ENCODE data around the gene FOXB2. TPM values are rescaled to one million over a fixed set of nuclear protein-coding genes. Genes with fewer than 3 reads are reported as not detected.
"Not testable (repeated sequence)": the region's sequence is repeated elsewhere in the genome, so short reads cannot be mapped to it uniquely, and the experiment has no call there.

Gene FOXB2
- total RNA-seq, 1 donor from 2014 or later, result not detected

DNA sequence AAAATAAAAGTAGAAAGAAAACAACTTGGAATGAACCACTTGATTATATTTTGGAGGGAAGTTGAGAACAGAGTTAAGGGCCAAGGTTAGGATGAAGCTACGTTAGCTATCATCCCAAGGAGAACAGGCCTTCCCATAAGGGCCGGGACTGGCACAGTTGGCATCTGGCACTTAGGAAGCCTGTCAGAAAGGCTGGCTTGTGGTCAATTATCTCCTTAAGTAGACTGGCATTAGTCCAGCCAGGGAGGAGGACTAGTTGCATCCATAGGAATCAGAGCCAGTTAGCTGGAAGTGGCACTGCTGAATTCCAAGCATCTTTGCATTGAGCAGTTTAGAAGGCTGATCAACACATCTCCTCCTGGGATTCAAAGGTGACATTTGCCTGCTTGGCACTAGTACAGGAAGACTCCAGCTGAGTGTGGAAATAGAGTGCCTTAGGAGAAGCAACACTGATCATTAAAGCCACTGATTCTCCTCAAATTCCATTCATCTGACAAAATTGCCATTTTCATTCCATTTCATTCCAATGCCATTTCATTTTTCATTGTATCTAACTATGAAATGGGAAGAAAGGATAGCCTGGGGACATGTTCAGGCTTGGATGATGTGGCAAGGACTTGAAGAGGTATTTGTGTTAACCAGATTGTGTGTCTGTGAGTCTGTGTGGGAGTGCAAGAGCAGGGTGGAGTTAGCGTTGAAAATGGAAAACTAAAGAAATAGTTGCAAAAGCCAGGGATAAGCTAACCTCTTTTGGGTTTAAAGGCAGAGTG lies 5.5 kb downstream of the FOXB2 start:
- DNase-seq (no peak), ATAC-seq (no peak)
- Histone ChIP-seq H3K27ac (no peak overlapping the region), H3K4me1 (peaks cover 16% of the 10 kb centered on the region), H3K9me3 (no peaks in the 10 kb centered on the region), H3K4me3 (no peak overlapping the region), H3K36me3 (no peaks in the 10 kb centered on the region), H3K27me3 (ENCODE audit: low read depth) (peaks cover 58% of the 10 kb centered on the region)
- TF ChIP-seq CTCF (IDR thresholded peaks at IDR 0.05), result no peak
- intact Hi-C loops (cut with DNase I), result no loop called here

DNA sequence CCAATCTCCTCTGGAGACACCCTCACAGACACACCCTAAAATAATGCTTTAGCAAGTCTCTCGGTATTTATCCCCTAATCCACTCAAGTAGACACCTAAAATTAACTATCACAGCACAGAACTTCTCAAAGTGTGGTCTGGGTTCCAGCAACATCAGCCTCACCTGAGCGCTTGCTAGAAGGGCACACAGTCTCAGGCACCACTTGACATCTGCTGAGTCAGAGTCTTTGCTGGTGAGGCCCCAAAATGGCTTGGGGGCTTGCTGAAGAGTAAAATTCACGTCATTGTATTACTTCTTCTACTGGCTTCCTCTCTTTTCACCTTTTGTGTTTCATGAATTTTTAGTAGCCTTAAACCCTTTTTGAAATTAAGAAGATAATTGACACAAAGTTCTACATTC lies 9.0 kb downstream of the FOXB2 start:
- intact Hi-C loops (cut with DNase I), result no loop called here

GRCh38 chr9:77030045-77030444 lies 10.6 kb downstream of the FOXB2 start:
- no peak for TF ChIP-seq CTCF (IDR thresholded peaks at IDR 0.05)
- H3K27ac ChIP-seq, result no peak overlapping the region
- intact Hi-C loops (cut with DNase I), result no loop called here
- no peaks in the 10 kb centered on the region for H3K36me3 ChIP-seq
- no peaks in the 10 kb centered on the region for H3K9me3 ChIP-seq
- no peak overlapping the region for H3K4me3 ChIP-seq
- peaks cover 10% of the 10 kb centered on the region for H3K27me3 ChIP-seq (ENCODE audit: low read depth)
- DNase-seq (no peak), ATAC-seq (no peak)
- no peaks in the 10 kb centered on the region for H3K4me1 ChIP-seq

More for the DNA sequence above, 9.0 kb downstream of the FOXB2 start:
- no peak for ATAC-seq
- no peak for TF ChIP-seq CTCF (IDR thresholded peaks at IDR 0.05)
- Histone ChIP-seq H3K27me3 (ENCODE audit: low read depth) (peaks cover 25% of the 10 kb centered on the region), H3K27ac (no peak overlapping the region), H3K36me3 (no peaks in the 10 kb centered on the region), H3K4me1 (no peaks in the 10 kb centered on the region), H3K9me3 (no peaks in the 10 kb centered on the region), H3K4me3 (no peak overlapping the region)
- no peak for DNase-seq

DNA sequence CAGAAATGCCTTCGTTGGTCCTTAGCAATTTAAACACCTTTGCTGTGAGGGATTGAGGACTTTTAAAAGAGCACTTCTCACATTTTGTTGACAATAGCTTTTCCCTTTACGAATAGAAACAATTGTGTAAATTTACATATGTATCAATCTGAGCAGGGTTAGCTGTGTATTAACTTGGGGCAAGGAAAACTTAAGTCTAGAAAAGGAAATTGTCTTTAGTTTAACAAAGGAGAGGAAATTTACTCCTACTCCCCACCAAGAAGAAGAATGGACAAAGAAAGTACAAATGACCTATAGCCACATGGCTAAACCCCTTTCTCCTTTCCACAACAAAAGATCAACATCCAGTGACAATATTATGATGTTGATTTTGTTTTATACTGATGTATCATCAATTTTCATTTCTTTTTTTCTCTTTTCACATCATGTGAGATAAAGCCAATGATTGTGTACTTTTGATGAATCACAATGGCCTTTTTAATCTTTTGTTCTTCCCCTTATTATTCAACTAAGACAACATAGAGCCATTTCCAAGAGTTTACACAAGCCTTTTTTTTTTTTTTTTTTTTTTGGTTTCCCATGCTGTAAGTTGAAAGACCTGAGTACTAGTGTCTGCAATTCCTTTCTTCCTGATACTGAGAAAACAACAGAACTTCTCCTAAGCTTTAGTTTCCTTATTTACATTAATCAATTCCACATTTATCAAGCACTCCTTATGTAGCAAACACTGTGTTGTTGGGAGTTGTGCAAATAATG lies 19.0 kb downstream of the FOXB2 start:
- no peak for TF ChIP-seq CTCF (IDR thresholded peaks at IDR 0.05)
- no peaks in the 10 kb centered on the region for H3K27me3 ChIP-seq (ENCODE audit: low read depth)

GRCh38 chr9:77040340-77040739 lies 20.9 kb downstream of the FOXB2 start:
- no peak for TF ChIP-seq CTCF (IDR thresholded peaks at IDR 0.05)
- Histone ChIP-seq H3K27ac (no peak overlapping the region), H3K4me3 (no peak overlapping the region), H3K36me3 (no peaks in the 10 kb centered on the region), H3K27me3 (ENCODE audit: low read depth) (no peaks in the 10 kb centered on the region), H3K9me3 (no peaks in the 10 kb centered on the region), H3K4me1 (no peaks in the 10 kb centered on the region)
- ATAC-seq (no peak), DNase-seq (no peak)
- intact Hi-C loops (cut with DNase I), result no loop called here

More for the DNA sequence above, 19.0 kb downstream of the FOXB2 start:
- Histone ChIP-seq H3K36me3 (no peaks in the 10 kb centered on the region), H3K4me3 (no peak overlapping the region), H3K4me1 (no peaks in the 10 kb centered on the region), H3K9me3 (no peaks in the 10 kb centered on the region), H3K27ac (no peak overlapping the region)
- intact Hi-C loops (cut with DNase I), result no loop called here
- DNase-seq (no peak), ATAC-seq (no peak)

DNA sequence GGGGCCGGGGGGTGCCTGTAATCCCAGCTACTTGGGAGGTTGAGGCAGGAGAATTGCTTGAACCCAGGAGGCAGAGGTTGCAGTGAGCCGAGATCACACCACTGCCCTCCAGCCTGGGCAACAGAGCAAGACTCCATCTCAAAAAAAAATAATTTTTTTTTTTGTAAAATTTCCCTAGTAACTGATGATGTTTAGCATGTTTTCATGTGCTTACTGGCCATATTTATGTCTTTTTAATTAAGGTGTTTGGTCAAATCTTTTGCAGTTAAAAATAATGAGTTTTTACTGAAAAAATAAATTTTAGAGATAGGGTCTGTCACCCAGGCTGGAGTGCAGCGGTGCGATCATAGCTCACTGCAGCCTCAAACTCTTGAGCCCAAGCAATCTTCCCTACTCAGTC lies 24.3 kb downstream of the FOXB2 start:
- H3K27ac ChIP-seq; intact Hi-C loops (cut with DNase I); H3K27me3 ChIP-seq (ENCODE audit: low read depth); H3K36me3 ChIP-seq; ATAC-seq; DNase-seq; H3K4me3 ChIP-seq; H3K9me3 ChIP-seq; H3K4me1 ChIP-seq: not testable (repeated sequence)

GRCh38 chr9:77060681-77061080 lies 41.2 kb downstream of the FOXB2 start:
- intact Hi-C loops (cut with DNase I); ATAC-seq: not testable (repeated sequence)

More at GRCh38 chr9:77060681-77061080, 41.2 kb downstream of the FOXB2 start:
- not testable (repeated sequence) for H3K27me3 ChIP-seq (ENCODE audit: low read depth); H3K9me3 ChIP-seq; H3K36me3 ChIP-seq; H3K4me1 ChIP-seq; H3K27ac ChIP-seq; H3K4me3 ChIP-seq; DNase-seq

Measured in lower lobe of right lung (tissue), 2 donors.